Suprapubic skin (tissue), 4 donors: ENCODE measurements around the gene DIP2C. TPM values are rescaled to one million over a fixed set of nuclear protein-coding genes. Genes with fewer than 3 reads are reported as not detected.

Source experiments
- DNase-seq, 2 donors: peaks; one replicate each; pipeline ENCODE4 v3.0.0-alpha.2; 2019; ENCODE audit warnings: low spot score in 2 of 2
- H3K27ac ChIP-seq: fragments of 200-600 bp; sonication (generic); one replicate; pipeline ENCODE4 v1.5.1; 2019
- H3K27me3 ChIP-seq: fragments of 200-600 bp; sonication (generic); one replicate; pipeline ENCODE4 v1.5.1; 2019
- H3K36me3 ChIP-seq: fragments of 200-600 bp; sonication (generic); one replicate; pipeline ENCODE4 v1.5.1; 2019
- H3K4me1 ChIP-seq: fragments of 200-600 bp; sonication (generic); one replicate; pipeline ENCODE4 v1.5.1; 2019
- H3K4me3 ChIP-seq: fragments of 200-600 bp; sonication (generic); one replicate; pipeline ENCODE4 v1.5.1; 2019; ENCODE audit warnings: mild to moderate bottlenecking
- H3K9me3 ChIP-seq: fragments of 200-600 bp; sonication (generic); one replicate; pipeline ENCODE4 v1.5.1; 2019
- EP300 ChIP-seq: sonication (generic); formaldehyde crosslinking; IDR thresholded peaks from one replicate; pipeline ENCODE4 v1.6.1; 2017; ENCODE audit warnings: antibody characterized with exemption
- POLR2A ChIP-seq, 2 donors: fragments of 450-650 bp; IDR thresholded peaks; one replicate each; pipeline ENCODE4 v1.6.1; 2017; ENCODE audit warnings: antibody characterized with exemption in 2 of 2, mild to moderate bottlenecking in 2 of 2, moderate library complexity in 2 of 2
- POLR2AphosphoS5 ChIP-seq, 3 donors: sonication (generic); formaldehyde crosslinking; IDR thresholded peaks; one replicate each; pipeline ENCODE4 v1.6.1; 2017; ENCODE audit warnings: antibody characterized with exemption in 3 of 3
- WGBS: methylation state at CpG from one replicate; pipeline ENCODE4 v1.1.5; 2018; 5-methylcytosine and 5-hydroxymethylcytosine counted together
- total RNA-seq, 4 donors: library from RNA; depleted of rRNA; stranded (reverse); fragments of >200 nt; gene quantifications; one replicate each; pipeline ENCODE4 v1.1.0, GENCODE V29; 2016
- TF ChIP-seq, protein P1 (sequence below), 2 donors: fragments of 200-600 bp in 1 of 2; fragments of 450-650 bp in 1 of 2; sonication (generic) in 1 of 2; IDR thresholded peaks; one replicate each; pipeline ENCODE4 v1.5.1; 2016 to 2019; ENCODE audit warnings: antibody characterized with exemption in 2 of 2, mild to moderate bottlenecking in 1 of 2, moderate library complexity in 1 of 2

DIP2C gene
- total RNA-seq, 4 donors from 2014 or later, result 6.7 to 23.3 (median 14.7) TPM

DNA sequence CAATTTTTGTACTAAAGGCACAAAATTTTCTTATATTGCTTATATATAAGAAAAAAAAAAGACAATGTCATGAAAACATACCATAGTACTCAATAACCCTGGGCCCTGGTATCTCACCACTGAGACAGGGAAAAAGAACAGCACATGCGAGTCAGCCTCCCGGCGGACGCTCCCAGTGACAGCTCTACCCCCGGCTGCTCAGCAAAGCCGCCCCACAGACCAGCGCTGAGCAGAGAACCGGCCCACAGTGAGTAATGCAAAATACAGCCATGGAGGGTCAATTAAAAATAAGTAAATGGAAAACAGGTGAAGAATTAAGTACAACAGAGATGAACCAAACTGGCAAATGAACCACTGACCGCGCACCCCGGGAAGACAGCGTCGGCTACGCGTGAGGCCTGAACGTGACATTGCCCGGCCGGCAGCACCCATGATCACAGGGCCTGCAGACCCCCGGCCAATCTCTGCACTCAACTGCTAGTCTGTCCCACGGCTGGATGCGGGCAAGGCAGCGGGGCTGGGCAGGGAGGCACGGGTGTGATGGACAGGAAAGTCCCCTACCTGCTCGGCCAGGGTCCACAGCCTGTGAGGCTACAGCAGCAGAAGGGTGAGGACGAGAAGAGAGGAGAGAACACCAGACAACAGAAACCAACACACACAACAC is 378.4 kb downstream of the DIP2C start:
- TF ChIP-seq, protein P1, sequence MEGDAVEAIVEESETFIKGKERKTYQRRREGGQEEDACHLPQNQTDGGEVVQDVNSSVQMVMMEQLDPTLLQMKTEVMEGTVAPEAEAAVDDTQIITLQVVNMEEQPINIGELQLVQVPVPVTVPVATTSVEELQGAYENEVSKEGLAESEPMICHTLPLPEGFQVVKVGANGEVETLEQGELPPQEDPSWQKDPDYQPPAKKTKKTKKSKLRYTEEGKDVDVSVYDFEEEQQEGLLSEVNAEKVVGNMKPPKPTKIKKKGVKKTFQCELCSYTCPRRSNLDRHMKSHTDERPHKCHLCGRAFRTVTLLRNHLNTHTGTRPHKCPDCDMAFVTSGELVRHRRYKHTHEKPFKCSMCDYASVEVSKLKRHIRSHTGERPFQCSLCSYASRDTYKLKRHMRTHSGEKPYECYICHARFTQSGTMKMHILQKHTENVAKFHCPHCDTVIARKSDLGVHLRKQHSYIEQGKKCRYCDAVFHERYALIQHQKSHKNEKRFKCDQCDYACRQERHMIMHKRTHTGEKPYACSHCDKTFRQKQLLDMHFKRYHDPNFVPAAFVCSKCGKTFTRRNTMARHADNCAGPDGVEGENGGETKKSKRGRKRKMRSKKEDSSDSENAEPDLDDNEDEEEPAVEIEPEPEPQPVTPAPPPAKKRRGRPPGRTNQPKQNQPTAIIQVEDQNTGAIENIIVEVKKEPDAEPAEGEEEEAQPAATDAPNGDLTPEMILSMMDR (IDR thresholded peaks at IDR 0.05), result no peak
- TF ChIP-seq POLR2AphosphoS5 (IDR thresholded peaks at IDR 0.05), result no peak

GRCh38 chr10:310371-310770 is 379.1 kb downstream of the DIP2C start:
- no peak for DNase-seq
- Histone ChIP-seq H3K27me3 (no peaks in the 10 kb centered on the region), H3K36me3 (peaks cover 22% of the 10 kb centered on the region), H3K4me1 (no peaks in the 10 kb centered on the region), H3K27ac (no peak overlapping the region), H3K4me3 (no peak overlapping the region), H3K9me3 (no peaks in the 10 kb centered on the region)
- TF ChIP-seq, protein P1 (IDR thresholded peaks at IDR 0.05), result no peak
- TF ChIP-seq POLR2AphosphoS5 (IDR thresholded peaks at IDR 0.05) (no peak), EP300 (no peak), POLR2A (IDR thresholded peaks at IDR 0.05) (no peak)
- 90% methylated on average over 5 of the region's 5 CpGs for WGBS

More for the DNA sequence above, 378.4 kb downstream of the DIP2C start:
- H3K4me1 ChIP-seq, result no peaks in the 10 kb centered on the region
- no peak overlapping the region for H3K27ac ChIP-seq
- peaks cover 22% of the 10 kb centered on the region for H3K36me3 ChIP-seq
- no peaks in the 10 kb centered on the region for H3K9me3 ChIP-seq
- H3K27me3 ChIP-seq, result no peaks in the 10 kb centered on the region
- WGBS, result 85% methylated on average over 25 of the region's 25 CpGs
- H3K4me3 ChIP-seq, result no peak overlapping the region
- DNase-seq, result no peak

DNA sequence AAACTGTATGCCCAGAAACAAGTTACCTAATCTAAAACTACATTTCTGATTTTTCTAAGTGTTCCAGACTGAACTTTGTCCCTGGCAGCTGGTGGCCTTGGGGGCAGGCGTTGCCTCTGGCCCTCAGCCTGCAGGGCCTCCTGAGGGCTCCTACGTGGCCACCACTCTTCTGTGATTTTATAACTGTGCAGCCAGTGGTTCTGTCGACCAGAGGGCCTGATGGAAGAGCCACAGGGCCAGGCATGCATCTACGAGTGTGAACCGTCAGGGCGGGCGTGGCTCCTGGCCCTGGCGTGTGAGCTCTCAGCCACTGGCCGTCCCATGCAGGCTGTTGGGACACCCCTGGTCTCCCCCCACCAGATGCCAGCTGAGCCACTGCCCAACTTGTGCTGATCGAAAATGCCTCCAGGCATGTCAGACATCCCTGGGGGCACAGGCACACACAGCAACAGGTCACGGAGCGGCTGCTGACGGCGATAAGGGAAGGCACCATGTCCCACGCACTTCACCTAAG is 380.8 kb downstream of the DIP2C start:
- H3K27me3 ChIP-seq, result no peaks in the 10 kb centered on the region
- no peaks in the 10 kb centered on the region for H3K4me1 ChIP-seq
- peaks cover 22% of the 10 kb centered on the region for H3K36me3 ChIP-seq
- H3K9me3 ChIP-seq, result no peaks in the 10 kb centered on the region
- TF ChIP-seq POLR2AphosphoS5 (IDR thresholded peaks at IDR 0.05) (no peak), EP300 (no peak), POLR2A (IDR thresholded peaks at IDR 0.05) (no peak)
- TF ChIP-seq, protein P1 (IDR thresholded peaks at IDR 0.05), result no peak
- WGBS, result 60% methylated on average over 14 of the region's 15 CpGs
- no peak overlapping the region for H3K27ac ChIP-seq
- no peak for DNase-seq
- no peak overlapping the region for H3K4me3 ChIP-seq

DNA sequence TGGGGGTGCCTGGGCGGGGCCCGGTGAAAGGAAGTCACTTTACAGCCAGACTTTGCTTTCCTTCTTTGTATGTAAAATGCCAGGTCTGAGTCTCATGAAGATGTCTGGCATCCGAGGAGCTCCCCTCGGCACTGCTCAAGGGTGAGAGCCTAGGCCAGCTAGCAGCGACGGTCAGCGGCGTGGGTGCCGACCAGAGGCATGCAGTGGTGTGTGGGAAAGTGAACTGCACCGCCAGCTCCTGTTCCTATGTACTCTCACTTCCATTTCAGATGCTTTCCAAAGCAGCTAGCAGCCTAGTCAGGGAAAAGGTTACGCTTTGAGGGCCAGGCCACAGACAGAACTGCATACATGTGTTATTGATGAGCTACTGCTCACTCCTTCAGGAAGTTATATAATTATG is 381.4 kb downstream of the DIP2C start:
- Histone ChIP-seq H3K4me1 (no peaks in the 10 kb centered on the region), H3K4me3 (no peak overlapping the region), H3K27me3 (no peaks in the 10 kb centered on the region), H3K9me3 (no peaks in the 10 kb centered on the region), H3K36me3 (peaks cover 22% of the 10 kb centered on the region), H3K27ac (no peak overlapping the region)
- no peak for TF ChIP-seq POLR2AphosphoS5 (IDR thresholded peaks at IDR 0.05)
- no peak for TF ChIP-seq POLR2A (IDR thresholded peaks at IDR 0.05)
- TF ChIP-seq EP300, result no peak
- TF ChIP-seq, protein P1 (IDR thresholded peaks at IDR 0.05), result no peak
- no peak for DNase-seq
- 80% methylated on average over 11 of the region's 11 CpGs for WGBS

- no peaks in the 10 kb centered on the region for H3K27me3 ChIP-seq
- no peaks in the 10 kb centered on the region for H3K4me1 ChIP-seq
- no peaks in the 10 kb centered on the region for H3K9me3 ChIP-seq
- H3K36me3 ChIP-seq, result peaks cover 22% of the 10 kb centered on the region
- TF ChIP-seq, protein P1 (IDR thresholded peaks at IDR 0.05), result no peak
- no peak for TF ChIP-seq POLR2AphosphoS5 (IDR thresholded peaks at IDR 0.05)
- no peak for TF ChIP-seq POLR2A (IDR thresholded peaks at IDR 0.05)
- TF ChIP-seq EP300, result no peak
- no peak for DNase-seq
- H3K4me3 ChIP-seq, result no peak overlapping the region
- 86% methylated on average over 18 of the region's 18 CpGs for WGBS
- H3K27ac ChIP-seq, result no peak overlapping the region
Measured at GRCh38 chr10:307659-308058, 381.8 kb downstream of the DIP2C start.
